ENCODE data around the gene PERP.

Gene PERP

DNA sequence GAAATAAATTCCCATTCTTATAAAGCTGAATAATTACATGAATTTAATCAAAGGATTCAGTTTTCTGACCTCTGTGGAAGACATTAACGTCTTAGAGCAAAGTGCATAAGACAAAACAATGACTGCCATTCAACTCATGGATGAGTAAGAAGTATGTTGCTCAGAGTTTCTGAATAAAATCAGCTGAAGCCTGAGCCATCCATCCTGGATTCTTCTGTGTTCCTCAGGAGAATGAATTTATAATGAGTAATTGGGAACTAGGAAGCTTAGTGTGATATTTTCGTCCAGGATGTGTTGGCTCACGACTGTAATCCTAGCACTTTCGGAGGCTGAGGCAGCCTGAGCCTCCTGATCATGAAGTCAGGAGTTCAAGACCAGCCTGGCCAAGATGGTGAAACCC, 62.8 kb downstream of the PERP start:
- DNase-seq: no peak
